Large intestine (tissue), 3 donors: Measurements from ENCODE around the gene NDUFV3. TPM values are rescaled to one million over a fixed set of nuclear protein-coding genes. Genes with fewer than 3 reads are reported as not detected.
"Not testable (repeated sequence)": the region's sequence is repeated elsewhere in the genome, so short reads cannot be mapped to it uniquely, and the experiment has no call there.

Source experiments
- DNase-seq, 2 donors: peaks; one replicate each; pipeline versions ENCODE4 v3.0.0 to v3.0.0-alpha.2; 2013
- H3K27ac ChIP-seq: one replicate; pipeline ENCODE4 v1.5.1; 2013; ENCODE audit warnings: low read length
- H3K27me3 ChIP-seq: 2 replicates; pipeline ENCODE4 v1.6.1; 2013; ENCODE audit warnings: low read length; ENCODE audit not compliant: control insufficient read depth, insufficient read depth
- H3K36me3 ChIP-seq: 2 replicates; pipeline ENCODE4 v1.6.1; 2013; ENCODE audit warnings: low read length; ENCODE audit not compliant: control insufficient read depth, insufficient read depth
- H3K4me1 ChIP-seq: one replicate; pipeline ENCODE4 v1.6.1; 2013; ENCODE audit warnings: low read length; ENCODE audit not compliant: control insufficient read depth, insufficient read depth
- H3K4me3 ChIP-seq: one replicate; pipeline ENCODE4 v1.5.1; 2013; ENCODE audit warnings: low read length
- H3K9me3 ChIP-seq: one replicate; pipeline ENCODE4 v1.6.1; 2013; ENCODE audit warnings: mild to moderate bottlenecking, low read depth, low read length, moderate library complexity; ENCODE audit not compliant: control insufficient read depth
- WGBS: methylation state at CpG from one replicate; pipeline ENCODE4 v1.1.5; 2013; ENCODE audit warnings: low lambda C conversion rate; ENCODE audit not compliant: insufficient coverage; 5-methylcytosine and 5-hydroxymethylcytosine counted together
- polyA plus RNA-seq: library from polyadenylated mRNA; unstranded; fragments of 120-200 nt; gene quantifications from one replicate; pipeline ENCODE4 v1.2.1, GENCODE V29; 2013

The NDUFV3 gene
- polyA plus RNA-seq, 1 donor, result 32.8 TPM

- H3K36me3 ChIP-seq, H3K4me3 ChIP-seq, H3K27ac ChIP-seq, DNase-seq, H3K27me3 ChIP-seq, H3K9me3 ChIP-seq, H3K4me1 ChIP-seq: not testable (repeated sequence)
- WGBS, result no CpG with 5 or more reads among the region's 12 CpGs
These were observed 40.9 kb downstream of the NDUFV3 start for GRCh38 chr21:42933973-42934372.

DNA sequence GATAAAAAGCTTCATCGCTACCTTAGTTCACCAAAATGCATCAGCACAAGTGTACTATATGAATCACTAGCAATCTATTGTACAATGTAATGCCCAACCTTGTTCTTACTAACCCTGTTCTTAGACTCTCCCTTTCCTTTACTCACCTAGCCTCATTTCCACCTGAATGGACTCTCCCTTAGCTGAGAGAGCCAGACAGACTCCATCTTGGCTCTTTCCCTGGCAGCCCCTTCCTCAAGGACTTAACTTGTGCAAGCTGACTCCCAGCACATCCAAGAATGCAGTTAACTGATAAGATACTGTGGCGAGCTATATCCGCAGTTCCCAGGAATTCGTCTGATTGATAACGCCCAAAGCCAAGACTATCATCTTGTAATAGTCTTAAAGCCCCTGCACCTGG lies 43.3 kb downstream of the NDUFV3 start:
- H3K4me1 ChIP-seq, H3K9me3 ChIP-seq, H3K27me3 ChIP-seq, H3K27ac ChIP-seq, DNase-seq, H3K36me3 ChIP-seq, H3K4me3 ChIP-seq: not testable (repeated sequence)
- no CpG with 5 or more reads among the region's 5 CpGs for WGBS

- H3K9me3 ChIP-seq, DNase-seq, H3K36me3 ChIP-seq, H3K27me3 ChIP-seq, H3K4me1 ChIP-seq, H3K4me3 ChIP-seq, H3K27ac ChIP-seq: not testable (repeated sequence)
- no CpG with 5 or more reads among the region's 16 CpGs for WGBS
These were observed 44.2 kb downstream of the NDUFV3 start for GRCh38 chr21:42937034-42937940.

DNA sequence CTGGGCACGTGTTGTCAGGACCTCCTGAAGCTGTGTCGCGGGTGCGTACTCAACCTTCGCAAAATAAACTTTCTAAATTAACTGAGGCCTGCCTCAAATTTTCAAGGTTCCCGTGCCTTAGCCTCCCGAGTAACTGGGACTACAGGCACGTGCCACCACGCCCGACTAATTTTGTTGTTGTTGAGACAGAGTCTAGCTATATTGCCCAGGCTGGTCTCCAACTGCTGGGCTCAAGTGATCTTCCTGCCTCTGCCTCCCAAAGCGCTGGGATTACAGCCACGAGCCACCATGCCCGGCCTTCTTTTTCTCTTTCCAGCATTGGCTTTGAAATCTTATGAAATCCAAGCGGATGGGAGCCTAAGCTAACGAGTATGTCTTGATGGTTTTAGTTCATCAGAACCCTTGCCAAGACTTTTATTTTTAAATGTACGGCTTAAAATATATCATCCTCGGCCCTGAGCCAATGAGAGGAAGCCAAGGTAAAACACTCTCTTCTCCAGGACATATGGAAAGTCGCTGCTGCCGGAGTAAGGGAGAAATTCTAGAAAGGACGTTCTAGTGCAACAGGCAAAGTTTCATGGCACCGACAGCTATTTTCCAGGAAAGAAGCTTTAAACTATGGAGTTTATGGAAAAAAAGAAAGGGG lies 45.0 kb downstream of the NDUFV3 start:
- Histone ChIP-seq H3K36me3 (no peaks in the 10 kb centered on the region), H3K27ac (no peak overlapping the region), H3K9me3 (no peaks in the 10 kb centered on the region), H3K4me3 (no peak overlapping the region), H3K4me1 (peaks cover 2% of the 10 kb centered on the region), H3K27me3 (no peaks in the 10 kb centered on the region)
- WGBS, result 98% methylated on average over 6 of the region's 21 CpGs
- no peak for DNase-seq

GRCh38 chr21:42938606-42938995 lies 45.5 kb downstream of the NDUFV3 start:
- H3K27ac ChIP-seq, H3K4me1 ChIP-seq, DNase-seq, H3K27me3 ChIP-seq, H3K36me3 ChIP-seq, H3K9me3 ChIP-seq, H3K4me3 ChIP-seq: not testable (repeated sequence)
- no CpG with 5 or more reads among the region's 6 CpGs for WGBS

- Histone ChIP-seq H3K4me3 (no peak overlapping the region), H3K4me1 (no peaks in the 10 kb centered on the region), H3K27me3 (no peaks in the 10 kb centered on the region), H3K36me3 (no peaks in the 10 kb centered on the region), H3K9me3 (no peaks in the 10 kb centered on the region), H3K27ac (peak overlapping the region; percentile 10)
- 86% methylated on average over 9 of the region's 16 CpGs for WGBS
- DNase-seq, result peak; percentile 54 to 63
These were observed 46.7 kb downstream of the NDUFV3 start for GRCh38 chr21:42939582-42940413.

DNA sequence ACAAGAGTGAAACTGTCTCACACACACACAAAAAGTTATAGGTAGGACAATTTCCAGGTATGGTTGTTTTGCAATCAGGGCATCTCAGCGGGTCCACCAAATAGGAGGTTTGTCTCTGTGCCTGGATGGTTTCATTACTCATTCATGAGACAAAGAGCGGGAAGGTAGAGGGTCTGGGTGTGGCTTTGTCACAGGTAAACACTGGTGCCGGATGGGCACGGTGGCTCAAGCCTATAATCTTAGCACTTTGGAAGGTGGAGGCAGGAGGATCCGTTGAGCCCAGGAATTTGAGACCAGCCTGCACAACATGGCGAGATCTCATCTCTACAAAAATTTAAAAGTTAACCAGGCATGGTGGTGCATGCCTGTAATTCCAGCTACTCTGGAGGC lies 48.6 kb downstream of the NDUFV3 start:
- Histone ChIP-seq H3K27me3 (no peaks in the 10 kb centered on the region), H3K4me3 (no peak overlapping the region), H3K27ac (no peak overlapping the region), H3K36me3 (no peaks in the 10 kb centered on the region), H3K4me1 (no peaks in the 10 kb centered on the region), H3K9me3 (no peaks in the 10 kb centered on the region)
- no CpG with 5 or more reads among the region's 6 CpGs for WGBS
- no peak for DNase-seq

GRCh38 chr21:42942244-42942643 lies 49.1 kb downstream of the NDUFV3 start:
- H3K4me1 ChIP-seq, result no peaks in the 10 kb centered on the region
- WGBS, result 83% methylated on average over 1 of the region's 6 CpGs

GRCh38 chr21:42949094-42949755 lies 56.1 kb downstream of the NDUFV3 start:
- H3K36me3 ChIP-seq, H3K27ac ChIP-seq, H3K4me3 ChIP-seq, DNase-seq, H3K4me1 ChIP-seq, H3K27me3 ChIP-seq, H3K9me3 ChIP-seq: not testable (repeated sequence)
- WGBS, result no CpG with 5 or more reads among the region's 13 CpGs

More at GRCh38 chr21:42942244-42942643, 49.1 kb downstream of the NDUFV3 start:
- Histone ChIP-seq H3K36me3 (no peaks in the 10 kb centered on the region), H3K4me3 (no peak overlapping the region), H3K27me3 (no peaks in the 10 kb centered on the region), H3K27ac (no peak overlapping the region), H3K9me3 (no peaks in the 10 kb centered on the region)
- DNase-seq, result no peak

DNA sequence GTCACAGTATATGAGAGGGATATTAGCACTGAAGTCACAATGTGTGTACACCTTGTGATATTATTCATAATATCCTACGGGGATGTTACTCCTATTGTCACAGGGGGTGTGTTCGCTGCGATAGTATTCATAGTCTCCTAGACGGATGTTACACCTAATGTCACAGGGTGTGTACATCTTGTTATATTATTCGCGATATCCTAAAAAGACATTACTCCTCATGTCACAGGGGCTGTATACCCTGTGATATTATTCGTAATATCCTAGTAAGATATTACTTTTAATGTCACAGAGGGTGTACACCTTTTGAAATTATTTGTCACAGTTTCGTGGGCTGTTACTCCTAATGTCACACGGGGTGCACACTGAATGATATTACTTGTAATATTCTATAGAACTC lies 58.1 kb downstream of the NDUFV3 start:
- DNase-seq, H3K27me3 ChIP-seq, H3K9me3 ChIP-seq, H3K4me3 ChIP-seq, H3K36me3 ChIP-seq, H3K4me1 ChIP-seq, H3K27ac ChIP-seq: not testable (repeated sequence)
- no CpG with 5 or more reads among the region's 9 CpGs for WGBS
